Stimulated activated CD8-positive, alpha-beta memory T cell treated with anti-CD3 and anti-CD28 coated beads, Interleukin-15, amount 100 ng/mL, for 48 hours (primary cell): ENCODE measurements around the gene RYR3.

Source experiments
- DNase-seq, 2 donors: peaks; one replicate each; pipeline ENCODE4 v3.0.0-alpha.2; 2020; ENCODE audit warnings: low read depth in 2 of 2

The RYR3 gene

GRCh38 chr15:33382491-33382890, 71.7 kb downstream of the RYR3 start:
- DNase-seq: no peak

- DNase-seq: no peak
These were observed 73.5 kb downstream of the RYR3 start for GRCh38 chr15:33384307-33384706.

- DNase-seq: no peak
These were observed 81.7 kb downstream of the RYR3 start for GRCh38 chr15:33392453-33392852.

- no peak for DNase-seq
These were observed 82.8 kb downstream of the RYR3 start for GRCh38 chr15:33393546-33393945.

- no peak for DNase-seq
These were observed 84.6 kb downstream of the RYR3 start for GRCh38 chr15:33395321-33395720.

GRCh38 chr15:33395846-33396245, 85.1 kb downstream of the RYR3 start:
- DNase-seq: no peak

GRCh38 chr15:33396475-33396874, 85.7 kb downstream of the RYR3 start:
- no peak for DNase-seq

GRCh38 chr15:33398555-33398954, 87.8 kb downstream of the RYR3 start:
- no peak for DNase-seq

- DNase-seq: no peak
These were observed 90.2 kb downstream of the RYR3 start for GRCh38 chr15:33400941-33401340.

- DNase-seq: no peak
These were observed 91.8 kb downstream of the RYR3 start for GRCh38 chr15:33402600-33402999.

- DNase-seq: no peak
These were observed 94.3 kb downstream of the RYR3 start for GRCh38 chr15:33405096-33405495.

- DNase-seq: no peak
These were observed 101.1 kb downstream of the RYR3 start for GRCh38 chr15:33411596-33412540.

GRCh38 chr15:33419701-33420100, 108.9 kb downstream of the RYR3 start:
- DNase-seq: no peak

GRCh38 chr15:33424025-33424424, 113.3 kb downstream of the RYR3 start:
- no peak for DNase-seq

- DNase-seq: no peak
These were observed 114.4 kb downstream of the RYR3 start for GRCh38 chr15:33425142-33425541.

- DNase-seq: no peak
These were observed 119.8 kb downstream of the RYR3 start for GRCh38 chr15:33430577-33430976.

- DNase-seq: no peak
These were observed 123.1 kb downstream of the RYR3 start for GRCh38 chr15:33433821-33434220.

- no peak for DNase-seq
These were observed 127.6 kb downstream of the RYR3 start for GRCh38 chr15:33438396-33438795.

GRCh38 chr15:33440900-33441299, 130.1 kb downstream of the RYR3 start:
- no peak for DNase-seq

- no peak for DNase-seq
These were observed 131.7 kb downstream of the RYR3 start for GRCh38 chr15:33442449-33442848.

GRCh38 chr15:33443708-33444107, 132.9 kb downstream of the RYR3 start:
- no peak for DNase-seq

- no peak for DNase-seq
These were observed 135.2 kb downstream of the RYR3 start for GRCh38 chr15:33445984-33446383.

GRCh38 chr15:33448151-33448550, 137.4 kb downstream of the RYR3 start:
- DNase-seq: no peak
